OCI-LY3 (cell line): Measurements from ENCODE around the gene WFDC12.

ENCODE experiments used
- H2AFZ ChIP-seq: fragments of 200-600, 300-600 bp; shearing (Covaris generic); 2 replicates; pipeline ENCODE4 v1.6.0; 2014; ENCODE audit warnings: antibody characterized with exemption, low read depth, low read length
- H3K27ac ChIP-seq: fragments of 200-600, 300-600 bp; sonication (generic); 2 replicates; pipeline ENCODE4 v1.5.1; 2014; ENCODE audit warnings: mild to moderate bottlenecking, low read length, moderate library complexity, mixed read lengths
- H3K27me3 ChIP-seq: fragments of 200-600, 300-600 bp; sonication (generic); 2 replicates; pipeline ENCODE4 v1.6.1; 2014; ENCODE audit warnings: low read depth, low read length, mixed read lengths
- H3K36me3 ChIP-seq: fragments of 200-600, 300-600 bp; sonication (generic); replicated peaks from 2 replicates; pipeline ENCODE3; 2014; ENCODE audit warnings: low read depth, low read length, mixed read lengths
- H3K4me1 ChIP-seq: fragments of 300-600, 200-600 bp; sonication (generic); 2 replicates; pipeline ENCODE4 v1.6.1; 2014; ENCODE audit warnings: low read length, mixed read lengths
- H3K4me2 ChIP-seq: fragments of 200-600, 300-600 bp; sonication (generic); 2 replicates; pipeline ENCODE4 v1.6.1; 2014; ENCODE audit warnings: low read length, mixed read lengths
- H3K4me3 ChIP-seq: fragments of 300-600, 200-600 bp; sonication (generic); 2 replicates; pipeline ENCODE4 v1.5.1; 2014; ENCODE audit warnings: antibody characterized with exemption, mild to moderate bottlenecking, low read length, moderate library complexity
- H3K79me2 ChIP-seq: fragments of 300-600, 200-600 bp; shearing (Covaris generic); 2 replicates; pipeline ENCODE4 v1.6.1; 2014; ENCODE audit warnings: mild to moderate bottlenecking, low read length, mixed read lengths
- H3K9ac ChIP-seq: fragments of 300-600, 200-600 bp; shearing (Covaris generic); 2 replicates; pipeline ENCODE4 v1.6.0; 2014; ENCODE audit warnings: mild to moderate bottlenecking, low read length, moderate library complexity
- H3K9me3 ChIP-seq: fragments of 200-600, 300-600 bp; shearing (Covaris generic); 2 replicates; pipeline ENCODE4 v1.6.1; 2014; ENCODE audit warnings: low read length, mixed read lengths; ENCODE audit not compliant: insufficient read depth
- H4K20me1 ChIP-seq: fragments of 200-600, 300-600 bp; sonication (generic); 2 replicates; pipeline ENCODE4 v1.6.1; 2016; ENCODE audit warnings: low read length, mixed read lengths; ENCODE audit not compliant: insufficient read depth
- CTCF ChIP-seq: fragments of 200-600, 300-600 bp; sonication (generic); IDR thresholded peaks from 2 replicates; pipeline ENCODE4 v1.5.1; 2014; ENCODE audit warnings: antibody characterized with exemption, low read length, low read depth
- EZH2phosphoT487 ChIP-seq: fragments of 200-600 bp; shearing (Covaris generic); IDR thresholded peaks from 2 replicates; pipeline ENCODE4 v1.6.1; 2018; ENCODE audit warnings: antibody characterized with exemption, mixed run types, low read depth

WFDC12 gene

GRCh38 chr20:45117581-45117980 lies 6.7 kb downstream of the WFDC12 start:
- H3K79me2 ChIP-seq = no peaks in the 10 kb centered on the region
- peaks cover 10% of the 10 kb centered on the region for H3K4me1 ChIP-seq
- no peaks in the 10 kb centered on the region for H3K36me3 ChIP-seq
- H2AFZ ChIP-seq = no peak overlapping the region
- no peak overlapping the region for H3K4me2 ChIP-seq
- H3K27me3 ChIP-seq = no peaks in the 10 kb centered on the region
- no peak overlapping the region for H3K4me3 ChIP-seq
- TF ChIP-seq EZH2phosphoT487 (no peak), CTCF (no peak)
- H3K27ac ChIP-seq = no peak overlapping the region
- H3K9ac ChIP-seq = no peak overlapping the region
- H4K20me1 ChIP-seq = no peaks in the 10 kb centered on the region
- no peaks in the 10 kb centered on the region for H3K9me3 ChIP-seq

GRCh38 chr20:45115829-45116228 lies 8.4 kb downstream of the WFDC12 start:
- H3K79me2 ChIP-seq = no peaks in the 10 kb centered on the region
- H3K36me3 ChIP-seq = no peaks in the 10 kb centered on the region
- no peaks in the 10 kb centered on the region for H3K27me3 ChIP-seq
- H3K9ac ChIP-seq = no peak overlapping the region
- H4K20me1 ChIP-seq = no peaks in the 10 kb centered on the region
- no peak overlapping the region for H3K4me2 ChIP-seq
- H3K4me1 ChIP-seq = peaks cover 10% of the 10 kb centered on the region
- no peaks in the 10 kb centered on the region for H3K9me3 ChIP-seq
- no peak overlapping the region for H2AFZ ChIP-seq
- TF ChIP-seq CTCF (no peak), EZH2phosphoT487 (no peak)
- H3K27ac ChIP-seq = no peak overlapping the region
- H3K4me3 ChIP-seq = no peak overlapping the region

- H3K4me3 ChIP-seq = no peak overlapping the region
- H3K4me2 ChIP-seq = no peak overlapping the region; the same call in 1 of the 2 replicates
- peaks cover 10% of the 10 kb centered on the region for H3K4me1 ChIP-seq
- H4K20me1 ChIP-seq = no peaks in the 10 kb centered on the region
- no peaks in the 10 kb centered on the region for H3K79me2 ChIP-seq
- no peaks in the 10 kb centered on the region for H3K27me3 ChIP-seq
- H3K36me3 ChIP-seq = no peaks in the 10 kb centered on the region
- no peak overlapping the region for H3K27ac ChIP-seq
- no peaks in the 10 kb centered on the region for H3K9me3 ChIP-seq
- TF ChIP-seq EZH2phosphoT487 = no peak
- H3K9ac ChIP-seq = no peak overlapping the region
- H2AFZ ChIP-seq = no peak overlapping the region
These were observed 8.9 kb downstream of the WFDC12 start for GRCh38 chr20:45115386-45115774.

- TF ChIP-seq EZH2phosphoT487 (no peak), CTCF (no peak)
- Histone ChIP-seq H3K27ac (no peak within 1 kb of the TSS), H3K79me2 (no peaks in the 10 kb centered on the region), H3K9ac (no peak within 1 kb of the TSS), H4K20me1 (no peaks in the 10 kb centered on the region), H3K27me3 (no peaks in the 10 kb centered on the region), H3K36me3 (no peaks in the 10 kb centered on the region), H3K4me1 (peaks cover 10% of the 10 kb centered on the region), H3K4me2 (no peak within 1 kb of the TSS; the same call in 1 of the 2 replicates), H2AFZ (no peak within 1 kb of the TSS), H3K9me3 (no peaks in the 10 kb centered on the region), H3K4me3 (no peak within 1 kb of the TSS)
These were observed 9.5 kb downstream of the WFDC12 start, which contains the start of gene WFDC5 for GRCh38 chr20:45114465-45115385. TSS of gene WFDC5 (minus strand) at chr20:45115174. CDS start at chr20:45115083, 91 bp downstream.
